GM19328 (cell line): ENCODE data around the gene CATSPERE.
A peak's percentile ranks its signal among the peaks of the same experiment; 100 is the strongest.
"Not testable (repeated sequence)": the region's sequence is repeated elsewhere in the genome, so short reads cannot be mapped to it uniquely, and the experiment has no call there.

Experiments
- ATAC-seq: cut with Tn5 transposase; IDR thresholded peaks from one replicate; pipeline ENCODE4 v1.9.1; 2021; ENCODE audit warnings: mild to moderate bottlenecking, moderate library complexity; ENCODE audit not compliant: unreplicated experiment

CATSPERE gene

DNA sequence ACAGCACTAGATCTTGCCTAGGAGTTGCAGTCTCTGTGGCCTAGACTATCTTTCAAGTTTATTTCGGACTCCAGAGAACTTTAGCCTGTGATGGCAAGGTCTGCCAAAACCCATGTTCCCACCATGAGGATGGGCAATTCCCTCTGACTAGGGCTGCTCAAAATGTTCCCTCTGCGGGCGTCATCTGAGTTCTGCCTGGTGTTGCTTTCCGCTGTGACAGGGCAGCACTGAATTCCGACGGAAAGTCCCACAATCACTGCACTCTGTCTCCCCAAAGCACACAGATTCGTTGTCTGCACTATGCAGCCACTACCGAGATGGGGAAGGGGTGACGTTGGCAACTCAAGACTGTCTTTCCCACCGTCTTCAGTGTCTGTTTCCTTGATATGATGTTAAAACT lies 75.2 kb downstream of the CATSPERE start:
- no peak for ATAC-seq

DNA sequence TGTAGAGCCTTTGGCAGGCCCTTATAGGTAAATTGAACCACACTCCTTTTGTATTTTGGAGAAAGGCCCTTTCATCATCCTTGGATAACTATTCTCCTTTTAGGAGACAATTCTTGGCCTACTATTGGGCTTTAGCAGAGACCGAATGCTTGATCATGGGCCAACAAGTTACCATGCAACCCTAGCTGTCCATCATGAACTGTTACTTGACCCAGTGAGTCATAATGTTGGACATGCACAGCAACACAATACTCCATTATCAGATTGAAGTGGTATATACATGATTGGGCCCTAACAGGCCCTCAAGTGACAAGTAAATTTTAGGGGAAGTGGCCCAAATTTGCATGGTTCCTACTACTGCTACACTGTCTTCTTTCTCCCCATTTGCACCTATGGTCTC lies 84.4 kb downstream of the CATSPERE start:
- ATAC-seq = no peak

DNA sequence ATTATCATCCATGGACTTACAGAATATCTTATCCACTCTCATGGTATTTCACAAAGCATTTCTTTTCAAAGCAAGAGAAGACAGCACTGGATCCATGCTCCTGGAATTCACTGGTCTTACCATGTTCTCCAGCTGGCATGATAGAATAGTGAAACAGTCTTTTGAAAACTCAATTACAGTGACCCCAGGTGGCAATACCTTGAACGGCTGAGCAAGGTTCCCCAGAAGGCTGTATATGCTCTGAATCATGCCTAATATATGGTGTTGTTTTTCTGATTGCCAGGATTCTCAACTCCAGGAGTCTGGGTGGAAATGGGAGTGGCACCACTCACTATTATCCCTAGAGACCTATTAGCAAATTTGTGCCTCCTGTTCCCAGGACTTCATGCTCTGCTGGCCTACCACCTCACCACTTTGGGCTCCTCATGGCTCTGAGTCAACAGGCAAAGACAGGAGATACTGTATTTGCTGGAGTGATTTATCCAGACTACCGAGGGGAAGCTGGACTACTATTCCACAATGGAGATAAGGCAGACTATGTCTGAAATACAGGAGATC lies 87.6 kb downstream of the CATSPERE start:
- ATAC-seq = no peak

DNA sequence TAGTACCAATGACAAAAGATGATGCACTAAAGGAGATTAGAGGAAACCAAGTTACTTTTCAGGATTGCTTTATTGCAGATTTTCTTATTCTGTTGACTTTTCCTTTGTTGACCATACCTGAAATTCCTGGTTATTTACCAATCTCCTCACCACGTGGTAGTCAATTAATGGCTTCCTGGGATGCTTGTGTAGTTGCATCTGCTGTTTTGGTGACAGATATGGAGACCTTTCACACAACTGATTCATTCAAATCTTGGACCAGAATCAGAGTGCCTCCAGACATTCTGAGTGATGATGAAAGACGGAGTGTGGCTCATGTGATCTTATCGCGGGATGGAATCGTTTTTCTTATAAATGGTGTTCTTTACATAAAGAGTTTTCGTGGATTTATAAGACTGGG lies 91.3 kb downstream of the CATSPERE start:
- ATAC-seq = no peak

DNA sequence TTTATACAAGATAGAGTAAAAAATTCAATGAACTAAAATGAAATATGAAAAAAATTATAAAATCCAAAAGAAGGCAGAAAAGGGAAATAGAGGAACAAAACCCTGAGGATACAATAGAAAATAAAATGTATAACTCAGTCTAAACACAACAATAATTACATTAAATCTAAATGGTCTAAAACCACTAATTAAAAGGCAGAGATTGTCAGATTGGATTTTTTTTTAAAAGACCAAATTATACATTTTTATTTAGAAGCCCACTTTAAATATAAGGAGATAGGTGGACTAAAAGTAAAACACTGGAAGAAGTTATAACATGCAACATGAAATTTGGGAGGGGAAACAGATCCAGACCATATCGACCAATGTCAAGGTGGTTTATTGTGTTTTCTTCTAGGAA lies 95.2 kb downstream of the CATSPERE start:
- no peak for ATAC-seq

DNA sequence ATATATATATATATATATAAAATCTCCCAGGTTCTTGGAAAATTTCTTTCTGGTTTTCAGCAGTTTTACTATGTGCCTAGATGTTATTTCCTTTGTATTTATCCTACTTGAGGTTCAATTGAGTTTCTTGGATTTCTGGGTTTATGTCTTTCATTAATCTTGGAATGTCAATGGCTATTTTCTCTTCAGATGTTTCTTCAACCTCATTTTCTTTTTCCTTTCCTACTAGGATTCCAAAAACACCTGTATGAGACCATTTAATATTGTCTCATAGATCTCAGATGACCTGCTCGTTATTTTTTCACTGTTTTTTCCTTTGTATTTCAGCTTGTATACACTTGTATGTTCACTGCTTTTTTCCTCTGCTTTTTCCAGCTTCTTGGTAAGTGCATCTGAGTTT lies 96.5 kb downstream of the CATSPERE start:
- ATAC-seq = no peak

DNA sequence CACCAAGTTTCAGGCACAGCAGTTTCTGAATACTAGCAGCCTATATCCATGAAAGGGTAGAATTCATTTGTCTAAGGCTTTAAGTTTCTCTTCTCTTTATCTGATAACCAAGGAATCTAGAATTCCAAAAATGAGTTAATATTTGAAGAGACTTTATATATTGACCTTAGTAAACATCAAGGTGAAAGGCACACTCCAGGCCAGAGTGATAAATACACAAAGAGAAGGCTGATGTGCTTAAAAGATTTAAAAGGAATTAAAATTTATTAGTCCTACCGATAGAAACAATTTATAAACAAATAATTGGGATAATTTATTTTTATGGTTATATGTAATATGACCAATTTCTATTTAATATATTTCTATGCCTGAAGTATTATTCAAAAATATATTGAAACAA lies 98.5 kb downstream of the CATSPERE start:
- ATAC-seq = no peak

DNA sequence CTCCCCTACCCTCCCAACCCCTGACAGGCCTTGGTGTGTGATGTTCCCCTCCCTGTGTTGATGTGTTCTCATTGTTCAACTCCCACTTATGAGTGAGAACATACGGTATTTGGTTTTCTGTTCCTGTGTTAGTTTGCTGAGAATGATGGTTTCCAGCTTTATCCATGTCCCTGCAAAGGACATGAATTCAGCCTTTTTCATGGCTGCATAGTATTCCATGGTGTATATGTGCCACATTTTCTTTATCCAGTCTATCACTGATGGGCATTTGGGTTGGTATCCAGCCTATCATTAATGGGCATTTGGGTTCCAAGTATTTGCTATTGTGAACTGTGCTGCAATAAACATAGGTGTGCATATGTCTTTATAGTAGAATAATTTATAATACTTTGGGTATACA lies 101.8 kb downstream of the CATSPERE start:
- ATAC-seq = not testable (repeated sequence)

DNA sequence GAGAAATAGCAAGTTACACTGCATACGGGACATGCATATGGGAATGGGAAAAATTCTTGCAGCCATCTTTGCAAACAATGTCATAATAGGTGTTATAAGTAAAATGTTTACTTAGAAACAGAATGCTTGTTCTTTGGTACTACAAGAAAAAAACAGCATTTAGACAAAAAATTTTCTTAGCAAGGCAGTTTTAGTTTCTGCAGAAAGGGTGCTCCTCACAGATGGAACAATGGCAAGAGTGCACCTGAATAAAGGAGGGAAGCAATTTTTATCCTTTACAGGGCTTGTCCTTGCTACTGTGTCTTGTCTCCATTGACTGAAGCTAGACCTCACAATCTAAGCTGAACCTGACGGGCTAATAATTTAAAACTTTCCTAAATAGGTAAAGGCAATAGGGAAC lies 112.7 kb downstream of the CATSPERE start:
- ATAC-seq = no peak

DNA sequence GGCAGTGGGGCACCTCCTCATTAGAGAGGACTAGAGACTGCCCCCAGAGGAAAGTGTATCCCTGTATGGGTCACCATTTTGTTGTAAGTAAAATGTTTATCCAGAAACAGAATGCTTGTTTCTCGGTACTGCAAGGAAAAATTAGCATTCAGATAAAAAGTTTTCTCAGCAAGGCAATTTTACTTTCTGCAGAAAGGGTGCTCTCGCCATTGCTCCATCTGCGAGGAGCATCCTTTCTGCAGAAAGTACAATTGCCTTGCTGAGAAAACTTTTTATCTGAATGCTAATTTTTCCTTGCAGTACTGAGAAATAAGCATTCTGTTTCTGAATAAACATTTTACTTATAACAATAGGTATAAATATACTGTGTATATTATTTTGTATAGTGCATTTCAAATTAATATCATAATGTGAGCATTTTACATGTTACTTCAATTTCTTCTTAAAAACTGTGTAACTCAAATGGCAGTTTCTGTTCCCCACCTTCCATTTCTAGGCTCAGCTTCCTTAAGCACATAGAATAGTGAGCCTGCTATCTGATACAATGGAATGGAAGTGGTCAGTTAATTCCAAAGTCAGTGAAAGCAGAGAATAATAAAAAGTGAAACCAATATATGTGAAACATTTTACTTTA lies 115.3 kb downstream of the CATSPERE start:
- ATAC-seq = no peak

DNA sequence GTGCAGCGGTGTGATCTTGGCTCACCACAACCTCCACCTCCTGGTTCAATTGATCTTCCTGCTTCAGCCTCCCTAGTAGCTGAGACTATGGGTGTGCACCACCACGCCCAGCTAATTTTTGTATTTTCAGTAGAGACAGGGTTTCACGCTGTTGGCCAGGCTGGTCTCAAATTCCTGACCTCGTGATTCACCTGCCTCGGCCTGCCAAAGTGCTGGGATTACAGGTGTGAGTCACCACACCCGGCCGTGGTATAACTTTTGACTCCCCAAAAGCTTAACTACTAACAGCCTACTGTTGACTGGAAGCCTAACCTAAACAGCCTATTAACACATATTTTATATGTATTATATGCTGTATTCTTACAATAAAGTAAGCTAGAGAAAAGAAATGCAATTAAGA lies 117.1 kb downstream of the CATSPERE start:
- not testable (repeated sequence) for ATAC-seq

DNA sequence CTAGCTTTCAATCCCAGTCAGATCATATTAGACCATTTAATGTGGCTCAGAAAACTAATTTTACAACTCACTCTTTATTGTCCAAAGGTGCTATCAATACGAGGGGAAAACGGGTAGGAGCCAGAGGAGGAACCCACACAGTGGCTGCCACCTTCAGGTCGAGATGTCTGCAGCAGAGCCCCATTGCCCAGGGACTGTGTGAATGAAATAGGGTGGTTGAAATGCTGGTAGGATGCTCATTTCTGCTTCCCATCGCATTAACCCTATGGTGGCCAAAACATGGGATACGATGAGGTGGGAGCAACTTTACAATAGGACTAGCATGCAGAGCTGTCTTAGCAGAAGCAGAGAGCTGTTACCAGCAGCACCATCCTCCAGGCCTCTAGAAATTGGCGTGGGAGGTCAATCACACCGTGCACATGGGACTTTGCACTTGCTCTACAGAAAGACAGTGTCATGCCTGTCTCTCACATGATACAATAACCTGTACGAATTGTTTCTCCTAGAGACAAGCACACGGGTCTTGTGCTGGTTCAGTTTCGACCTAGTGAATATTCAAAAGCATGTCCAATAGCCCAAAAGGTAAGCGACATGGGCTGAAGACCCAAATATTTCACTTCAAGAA lies 122.4 kb downstream of the CATSPERE start:
- ATAC-seq = no peak

DNA sequence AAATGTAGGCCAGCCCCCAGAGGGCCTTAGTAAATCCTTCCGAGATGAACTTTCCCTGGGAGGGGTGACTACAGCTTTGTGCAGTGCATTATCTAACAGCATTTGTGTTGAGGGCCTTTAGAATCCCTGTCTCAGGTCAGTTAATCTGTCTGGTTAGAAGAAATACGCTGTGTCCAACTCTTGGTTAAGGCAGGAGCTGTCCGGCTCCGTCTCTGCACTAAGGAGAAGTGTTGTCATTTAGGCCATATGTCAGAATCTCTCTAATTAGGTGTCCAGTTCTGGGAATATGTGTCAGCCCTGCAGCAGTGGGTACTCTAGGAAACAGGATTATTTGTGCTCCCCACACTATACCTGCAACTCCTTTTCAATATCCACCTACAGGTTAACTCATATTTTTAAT lies 124.8 kb downstream of the CATSPERE start:
- no peak for ATAC-seq

DNA sequence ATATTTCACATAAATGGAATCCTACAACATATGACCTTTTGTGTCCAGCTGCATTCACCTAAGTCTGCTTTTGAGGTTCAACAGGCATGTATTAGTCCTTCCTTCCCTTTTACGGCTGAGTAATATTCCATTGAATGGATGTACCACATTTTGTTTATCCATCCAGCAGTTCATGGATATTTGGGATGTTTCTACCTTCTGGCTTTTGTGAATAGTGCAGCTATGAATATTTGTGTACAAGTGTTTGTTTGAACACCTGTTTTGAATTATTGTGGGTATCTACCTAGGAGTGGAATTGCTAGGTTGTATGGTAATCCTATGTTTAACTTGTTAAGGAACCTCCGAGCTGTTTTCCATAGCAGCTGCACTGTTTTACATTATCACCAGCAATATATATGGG lies 129.6 kb downstream of the CATSPERE start:
- no peak for ATAC-seq

DNA sequence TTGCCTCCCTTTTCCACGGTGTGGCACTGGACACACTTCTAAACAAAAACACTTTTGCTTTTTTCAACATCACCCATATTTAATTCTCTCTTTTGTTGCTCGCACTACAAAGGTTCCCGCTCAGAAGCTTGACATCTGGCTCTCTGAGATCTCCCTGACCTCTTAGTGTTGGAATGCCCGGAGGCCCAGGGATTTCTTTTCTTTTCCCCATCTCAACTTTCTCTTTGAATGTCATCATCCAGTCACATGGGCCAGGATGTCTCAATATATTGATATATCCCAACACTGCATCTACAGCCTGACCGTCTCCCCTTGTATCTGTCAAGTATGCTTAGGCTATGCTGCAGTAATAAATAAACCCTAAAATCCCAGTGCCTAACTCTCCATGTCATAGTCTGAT lies 137.5 kb downstream of the CATSPERE start:
- ATAC-seq = no peak

DNA sequence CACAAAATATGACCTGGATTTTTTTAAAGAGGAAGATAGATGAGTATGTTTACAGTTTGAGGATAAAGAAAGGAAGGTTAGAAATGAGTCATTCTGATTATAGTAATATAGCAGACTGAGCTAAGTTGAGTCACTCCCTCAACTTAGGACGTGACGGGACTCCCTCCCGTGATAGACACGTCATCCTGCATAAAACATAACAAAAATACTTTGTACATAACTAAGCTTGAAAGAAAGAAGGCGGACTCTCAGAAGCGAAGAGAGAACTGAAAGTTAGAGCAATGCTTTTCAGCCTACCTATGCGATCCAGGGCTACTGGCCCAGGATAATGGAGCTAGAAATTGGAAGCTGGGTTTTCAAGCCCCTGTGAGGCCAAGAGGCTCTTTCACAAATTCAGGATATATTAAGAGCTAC lies 138.9 kb downstream of the CATSPERE start:
- peak; percentile 85 for ATAC-seq

DNA sequence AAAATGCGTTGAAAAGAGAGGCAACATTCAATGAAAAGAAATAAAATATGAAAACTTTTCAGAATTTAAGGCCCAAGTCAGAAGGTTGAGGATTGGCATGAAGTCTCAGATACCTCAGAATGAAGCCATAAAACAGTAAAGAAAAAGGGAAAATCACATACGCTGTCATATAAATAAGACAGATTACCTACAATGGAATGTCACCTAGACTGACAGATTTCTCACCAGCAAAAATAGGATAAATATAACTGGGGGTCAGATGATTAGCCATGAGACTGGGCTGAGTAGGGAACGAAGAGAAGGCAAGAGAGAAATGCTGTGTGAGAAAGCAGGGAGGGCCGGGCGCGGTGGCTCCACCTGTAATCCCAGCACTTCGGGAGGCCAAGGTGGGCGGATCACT lies 140.3 kb downstream of the CATSPERE start:
- ATAC-seq = no peak

DNA sequence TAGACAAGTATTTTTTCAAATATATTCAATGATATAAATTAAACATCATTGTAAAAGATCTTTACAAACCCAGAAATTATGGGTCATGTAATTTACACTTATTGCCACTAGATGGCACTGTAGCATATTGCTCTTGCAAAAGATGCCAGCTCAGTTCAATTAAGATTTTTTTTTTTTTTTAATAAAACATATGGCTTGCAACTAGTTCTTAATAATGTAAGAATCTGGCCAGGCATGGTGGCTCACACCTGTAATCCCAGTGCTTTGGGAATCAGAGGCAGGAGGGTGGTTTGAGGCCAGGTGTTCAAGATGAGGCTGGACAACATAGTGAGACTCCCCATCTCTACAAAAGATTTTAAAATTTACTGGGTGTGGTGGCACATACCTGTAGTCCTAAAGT lies 142.4 kb downstream of the CATSPERE start:
- no peak for ATAC-seq

DNA sequence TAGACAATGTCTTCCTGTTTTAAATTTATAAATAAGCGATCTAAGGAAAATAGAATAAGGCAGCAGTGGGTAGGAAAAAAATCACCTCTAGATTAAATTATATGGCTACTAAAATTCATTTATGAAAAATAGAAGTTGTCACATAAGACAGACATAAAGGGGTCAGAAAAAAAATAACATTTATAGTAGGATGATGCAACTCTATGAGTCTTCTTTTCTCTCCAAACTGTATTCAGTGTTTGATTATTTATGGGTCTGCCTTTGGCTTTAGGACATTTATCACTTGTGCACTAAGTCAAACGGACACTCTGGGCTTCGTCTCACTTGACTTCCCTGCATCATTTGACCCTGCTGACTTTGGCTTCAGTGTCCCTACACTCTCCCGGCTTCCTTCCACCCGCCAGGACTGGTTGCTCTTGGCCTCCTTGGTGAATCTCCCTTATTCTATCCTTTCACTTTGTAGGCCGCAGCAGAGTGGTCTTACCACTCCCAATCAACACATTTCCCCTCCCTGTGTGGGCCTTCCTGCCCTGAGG lies 144.8 kb downstream of the CATSPERE start:
- no peak for ATAC-seq

DNA sequence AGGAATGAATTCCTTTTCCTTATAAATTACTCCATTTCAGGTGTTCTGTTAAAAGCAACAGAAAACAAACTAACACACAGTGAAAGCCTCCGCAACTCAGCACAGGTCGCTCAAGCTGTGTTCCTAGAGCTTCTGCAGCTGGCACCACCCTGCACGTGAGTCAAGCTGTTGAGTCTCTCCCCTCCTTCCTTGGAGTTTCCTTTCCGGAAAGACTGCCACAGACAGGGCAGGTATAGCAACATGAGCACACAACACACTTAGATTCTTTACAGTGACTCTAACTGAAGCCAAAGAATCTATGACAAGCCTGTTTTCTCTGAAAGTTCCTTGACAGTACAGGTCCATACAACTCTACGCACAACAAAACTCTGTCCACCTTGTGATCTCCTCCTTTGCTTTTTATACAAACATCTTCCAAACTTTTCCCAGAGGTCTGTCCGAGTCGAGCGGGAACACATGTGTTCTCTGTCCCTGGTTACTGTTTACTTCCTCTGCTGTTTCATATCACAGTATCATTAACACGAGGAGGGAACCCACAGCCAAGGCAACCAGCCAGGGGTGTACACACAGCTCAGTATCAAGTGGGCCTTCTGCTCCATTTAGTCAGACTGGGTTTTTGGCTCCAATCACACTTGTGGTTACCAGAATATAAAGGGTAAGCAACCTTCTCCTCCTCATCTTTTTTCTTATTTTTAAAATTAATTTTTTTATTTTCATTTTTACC lies 153.2 kb downstream of the CATSPERE start:
- ATAC-seq = no peak

DNA sequence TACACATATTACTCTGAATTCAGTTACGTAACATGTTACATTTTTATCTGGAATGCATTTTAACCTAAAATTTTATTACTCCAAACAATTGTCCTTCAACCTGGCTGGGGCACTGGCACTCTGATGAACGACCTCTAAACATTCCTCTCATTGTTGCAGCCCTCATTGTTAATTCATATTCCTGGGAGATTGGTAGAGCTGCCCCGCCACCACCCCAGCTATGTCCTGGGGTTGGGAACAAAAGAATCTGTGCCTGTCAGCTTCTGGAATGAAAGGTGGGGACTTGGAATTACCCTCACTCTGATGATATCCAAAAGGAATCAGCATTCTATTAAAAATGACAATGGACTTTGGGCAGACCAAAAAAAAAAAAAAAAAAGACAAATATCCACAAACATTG lies 153.8 kb downstream of the CATSPERE start:
- no peak for ATAC-seq

DNA sequence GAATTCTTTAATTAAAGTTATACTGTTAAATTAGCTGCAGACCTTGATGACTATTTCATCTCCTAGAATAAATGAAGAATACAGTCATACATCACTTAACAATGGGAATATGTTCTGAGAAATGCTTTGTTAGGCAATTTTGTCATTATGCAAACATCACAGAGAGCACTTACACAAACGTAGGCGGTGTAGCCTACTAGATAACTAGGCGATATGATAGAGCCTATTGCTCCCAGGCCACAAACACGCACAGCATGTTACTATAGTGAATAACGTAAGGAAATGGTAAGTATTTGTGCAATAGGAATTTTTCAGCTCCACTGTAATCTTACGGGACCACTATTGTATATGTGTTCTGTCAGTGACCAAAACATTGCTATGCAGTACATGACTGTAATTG lies 154.2 kb downstream of the CATSPERE start:
- no peak for ATAC-seq
